ENCODE data around the gene CREB3. TPM values are rescaled to one million over a fixed set of nuclear protein-coding genes. Genes with fewer than 3 reads are reported as not detected.

The CREB3 gene
- total and polyA plus RNA-seq, 2 of the 4 experiments (the other 2 are of a cell fraction): 60.7 to 106 TPM

GRCh38 chr9:35714579-35715252, 17.8 kb upstream of the CREB3 start:
- ChIA-PET CTCF (interaction anchor here (0.7 kb wide), 1 partner anchor 49 kb away, joined by 3 read pairs; no protein-coding TSS in a partner anchor), POLR2A (ENCODE audit: unreplicated experiment) (interaction anchor here (1.0 kb wide), 1 partner anchor 24 kb away, joined by 4 read pairs; no protein-coding TSS in a partner anchor)
- Histone ChIP-seq H3K23ac (ENCODE audit: low read depth, low read length) (no peak overlapping the region), H3K18ac (ENCODE audit: low read depth, low read length) (no peak overlapping the region), H2BK15ac (ENCODE audit: low read depth, low read length) (no peak overlapping the region), H2BK5ac (ENCODE audit: low read depth, low read length, poor library complexity, severe bottlenecking) (no peak overlapping the region), H3K56ac (ENCODE audit: extremely low read depth, insufficient read depth, low read length) (no peak overlapping the region), H4K91ac (ENCODE audit: insufficient read depth, low read depth, low read length) (no peak overlapping the region), H2AK5ac (ENCODE audit: low read depth, low read length) (no peak overlapping the region), H3K4me1 (ENCODE audit: control insufficient read depth, insufficient read depth, low read length) (no peaks in the 10 kb centered on the region), H3K27me3 (ENCODE audit: control insufficient read depth, insufficient read depth, low read length) (no peaks in the 10 kb centered on the region), H3K36me3 (ENCODE audit: control insufficient read depth, insufficient read depth, low read length) (peaks cover 88% of the 10 kb centered on the region), H2AK9ac (replicated peaks; ENCODE audit: low read depth, low read length, poor library complexity) (no peak overlapping the region), H3K4me3 (ENCODE audit: insufficient read depth, low read depth, low read length) (no peak overlapping the region), H3K79me1 (ENCODE audit: low read depth in 1 of 2, low read length in 2 of 2) (peaks cover 34 to 76% of the 10 kb centered on the region in 2 experiments), H3K27ac (ENCODE audit: insufficient read depth, low read length) (no peak overlapping the region), H4K8ac (ENCODE audit: low read depth in 2 of 2, low read length in 2 of 2) (no peak overlapping the region), H3K9me1 (ENCODE audit: insufficient read depth, low read length) (no peaks in the 10 kb centered on the region; the same call in 1 of the 2 replicates), H4K20me1 (ENCODE audit: insufficient read depth, low read length) (peaks cover 41% of the 10 kb centered on the region), H3K9me3 (ENCODE audit: control insufficient read depth, insufficient read depth, low read length) (no peaks in the 10 kb centered on the region), H3K14ac (replicated peaks; ENCODE audit: low read depth, low read length) (no peak overlapping the region), H3K9ac (ENCODE audit: low read depth, low read length) (no peak overlapping the region), H3K4me2 (ENCODE audit: low read depth, low read length) (no peak overlapping the region), H4K5ac (ENCODE audit: low read depth, low read length) (no peak overlapping the region), H3K4ac (ENCODE audit: low read depth, low read length) (no peak overlapping the region), H2AFZ (replicated peaks; ENCODE audit: low read length, poor library complexity) (no peak overlapping the region), H2BK120ac (ENCODE audit: low read depth, low read length) (no peak overlapping the region), H2BK20ac (ENCODE audit: low read depth, low read length) (no peak overlapping the region)
- no peak for DNase-seq
- no peak for ATAC-seq (ENCODE audit: low read depth)
- intact Hi-C loops (cut with micrococcal nuclease) (no loop called here), dilution Hi-C loops (cut with HindIII; ENCODE audit: low sequenced_read_pairs, unreplicated experiment) (no loop called here), in situ Hi-C loops (cut with MboI; ENCODE audit: low sequenced_read_pairs) (no loop called here)
- 100% methylated on average over 2 of the region's 13 CpGs; no CpG with 5 or more reads in 1 of the 2 experiments for WGBS, 2 experiments (ENCODE audit: extremely low coverage in 2 of 2, insufficient read length in 1 of 2)
- TSS peak; percentile 16 for BruUV-seq (replicated peaks)
- TF ChIP-seq MAFK (IDR thresholded peaks at IDR 0.05; ENCODE audit: low read depth, low read length): no peak
- TF ChIP-seq SMC3 (IDR thresholded peaks at IDR 0.05; ENCODE audit: low read depth, low read length): no peak
- no peak for TF ChIP-seq NFE2L2 (IDR thresholded peaks at IDR 0.05; ENCODE audit: low read depth, low read length)
- no peak for TF ChIP-seq RAD21 (IDR thresholded peaks at IDR 0.05; ENCODE audit: low read length)
- TF ChIP-seq RCOR1 (IDR thresholded peaks at IDR 0.05; ENCODE audit: insufficient replicate concordance, low read length): no peak
- TF ChIP-seq CHD1 (IDR thresholded peaks at IDR 0.05; ENCODE audit: low read depth, low read length): no peak
- TF ChIP-seq BHLHE40 (IDR thresholded peaks at IDR 0.05; ENCODE audit: low read depth, low read length): no peak
- TF ChIP-seq CTCF (conservative IDR thresholded peaks at IDR 0.05; ENCODE audit: low read depth, low read length): no peak
- no peak for TF ChIP-seq CEBPB (IDR thresholded peaks at IDR 0.05; ENCODE audit: low read depth, low read length)
- TF ChIP-seq ELK1 (IDR thresholded peaks at IDR 0.05; ENCODE audit: borderline replicate concordance, low read depth, low read length): no peak
- TF ChIP-seq MAZ (IDR thresholded peaks at IDR 0.05; ENCODE audit: borderline replicate concordance, low read depth, low read length): no peak
- TF ChIP-seq POLR2A (IDR thresholded peaks at IDR 0.05; ENCODE audit: low read depth, low read length): no peak
- no peak for TF ChIP-seq RFX5 (IDR thresholded peaks at IDR 0.05; ENCODE audit: low read depth, low read length)
- TF ChIP-seq USF2 (IDR thresholded peaks at IDR 0.05; ENCODE audit: low read depth, low read length): no peak

All from IMR-90 (cell line).